ENCODE data around the gene BTBD7.

The BTBD7 gene

GRCh38 chr14:93286212-93286890 is 46.5 kb downstream of the BTBD7 start:
- no peak overlapping the region for H3K4me3 ChIP-seq (ENCODE audit: low read length)
- no peak for TF ChIP-seq CTCF (conservative IDR thresholded peaks at IDR 0.05; ENCODE audit: low read depth, low read length)
- DNase-seq (ENCODE audit: low read depth): no peak

GRCh38 chr14:93285044-93285443 is 47.8 kb downstream of the BTBD7 start:
- TF ChIP-seq CTCF (conservative IDR thresholded peaks at IDR 0.05; ENCODE audit: low read depth, low read length): no peak
- H3K4me3 ChIP-seq (ENCODE audit: low read length): no peak overlapping the region
- no peak for DNase-seq (ENCODE audit: low read depth)

GRCh38 chr14:93281937-93282336 is 50.9 kb downstream of the BTBD7 start:
- no peak for DNase-seq (ENCODE audit: low read depth)
- no peak for TF ChIP-seq CTCF (conservative IDR thresholded peaks at IDR 0.05; ENCODE audit: low read depth, low read length)

DNA sequence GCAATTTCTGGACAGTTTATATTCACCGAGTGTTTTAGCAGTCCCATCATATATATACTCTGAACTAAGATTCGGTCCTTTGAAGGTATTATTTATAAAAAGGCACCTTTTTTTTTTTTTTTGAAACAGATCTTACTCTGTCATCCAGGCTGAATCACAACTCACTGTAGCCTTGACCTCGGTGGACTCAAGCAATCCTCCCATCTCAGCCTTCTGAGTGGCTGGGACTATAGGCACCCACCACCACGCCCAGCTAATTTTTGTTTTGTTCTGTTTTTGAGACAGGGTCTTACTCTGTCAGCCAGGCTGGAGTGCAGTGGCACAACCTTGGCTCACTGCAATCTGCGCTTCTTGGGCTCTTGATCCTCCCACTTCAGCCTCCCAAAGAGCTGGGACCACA is 52.1 kb downstream of the BTBD7 start:
- H3K4me3 ChIP-seq (ENCODE audit: low read length): no peak overlapping the region
- no peak for TF ChIP-seq CTCF (conservative IDR thresholded peaks at IDR 0.05; ENCODE audit: low read depth, low read length)
- no peak for DNase-seq (ENCODE audit: low read depth)

More at GRCh38 chr14:93281937-93282336, 50.9 kb downstream of the BTBD7 start:
- no peak overlapping the region for H3K4me3 ChIP-seq (ENCODE audit: low read length)

DNA sequence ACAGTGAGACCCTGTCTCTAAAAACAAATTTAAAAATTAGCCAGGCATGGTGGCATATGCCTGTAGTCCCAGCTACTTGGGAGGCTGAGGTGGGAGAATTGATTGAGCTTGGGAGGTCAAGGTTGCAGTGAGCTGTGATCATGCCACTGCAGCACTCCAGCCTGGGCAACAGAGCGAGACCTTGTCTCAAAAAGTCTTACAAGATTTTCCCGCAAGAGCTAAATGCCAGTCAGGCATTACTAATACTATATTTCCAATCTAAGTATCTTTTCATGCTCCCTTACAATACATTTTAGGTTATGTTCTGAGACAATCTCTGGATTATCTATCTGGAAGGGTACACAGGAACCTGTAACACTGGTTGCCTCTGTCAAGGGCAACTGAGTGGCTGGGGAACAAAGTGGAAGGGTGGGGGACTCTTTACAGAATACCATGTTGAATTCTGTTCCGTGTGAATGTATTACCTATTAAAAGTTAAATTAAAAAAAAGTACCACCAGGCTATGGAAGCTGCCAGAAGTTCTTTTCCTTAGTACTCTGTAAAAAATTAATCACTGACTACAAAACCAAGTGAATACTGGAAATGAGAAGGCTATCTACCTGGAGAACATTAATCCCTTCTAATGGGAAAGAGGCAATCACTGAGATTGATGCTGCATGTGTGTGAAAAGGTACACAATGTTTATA is 56.7 kb downstream of the BTBD7 start:
- H3K4me3 ChIP-seq (ENCODE audit: low read length): no peak overlapping the region
- no peak for DNase-seq (ENCODE audit: low read depth)
- no peak for TF ChIP-seq CTCF (conservative IDR thresholded peaks at IDR 0.05; ENCODE audit: low read depth, low read length)

DNA sequence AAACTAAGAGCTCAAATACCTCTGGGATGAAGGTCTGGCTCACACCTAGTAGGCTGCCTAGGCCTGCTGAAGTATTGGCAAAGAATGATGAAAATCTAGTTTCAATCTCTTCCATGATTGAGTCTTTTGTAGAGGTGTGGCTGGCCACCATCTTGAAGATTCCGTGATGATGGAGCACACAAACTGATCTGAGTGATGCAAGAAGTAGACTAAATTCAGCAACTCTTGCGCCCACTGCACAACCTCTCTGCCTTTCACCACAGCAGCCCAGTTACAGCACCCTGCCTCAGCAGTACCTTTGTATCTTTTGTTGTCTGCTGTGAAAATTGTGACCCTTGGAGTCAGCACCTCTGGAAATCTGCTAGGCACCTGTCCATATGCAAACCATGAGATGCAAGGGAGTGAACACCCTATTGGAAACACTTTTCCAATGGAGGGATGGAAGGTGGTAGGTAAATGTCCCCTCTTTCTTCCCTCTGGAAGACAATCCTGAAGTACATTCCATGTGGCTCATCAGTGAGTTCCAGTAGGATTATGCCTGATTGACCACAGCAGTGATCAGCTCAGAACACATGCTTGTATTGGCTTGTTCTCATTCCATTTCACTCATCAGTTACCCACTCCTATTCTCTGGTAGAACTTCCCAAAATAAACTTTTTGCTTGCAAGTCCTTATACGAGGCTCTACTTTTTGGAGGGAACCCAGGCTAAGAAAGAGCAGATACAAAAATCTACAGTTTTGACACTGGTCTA is 58.6 kb downstream of the BTBD7 start:
- no peak overlapping the region for H3K4me3 ChIP-seq (ENCODE audit: low read length)
- no peak for DNase-seq (ENCODE audit: low read depth)
- no peak for TF ChIP-seq CTCF (conservative IDR thresholded peaks at IDR 0.05; ENCODE audit: low read depth, low read length)
